Astrocyte of the spinal cord (primary cell): ENCODE data around the gene TTF2.
A peak's percentile ranks its signal among the peaks of the same experiment; 100 is the strongest.

Source experiments
- DNase-seq: peaks from one replicate; pipeline ENCODE4 v3.0.0; 2011; ENCODE audit warnings: low read depth, low spot score
- H3K4me3 ChIP-seq: 2 replicates; pipeline ENCODE4 v1.5.1; 2011; ENCODE audit warnings: low read depth, mild to moderate bottlenecking, low read length, moderate library complexity
- in situ Hi-C: cut with HindIII; loops from 2 replicates; pipeline ENCODE4 v1.10.0; 2017; ENCODE audit warnings: low sequenced_read_pairs
- TF ChIP-seq, protein P1 (sequence below): IDR thresholded peaks from 2 replicates; pipeline ENCODE4 v1.5.1; 2012; ENCODE audit warnings: low read depth, mild to moderate bottlenecking, low read length, inconsistent platforms

TTF2 gene

DNA sequence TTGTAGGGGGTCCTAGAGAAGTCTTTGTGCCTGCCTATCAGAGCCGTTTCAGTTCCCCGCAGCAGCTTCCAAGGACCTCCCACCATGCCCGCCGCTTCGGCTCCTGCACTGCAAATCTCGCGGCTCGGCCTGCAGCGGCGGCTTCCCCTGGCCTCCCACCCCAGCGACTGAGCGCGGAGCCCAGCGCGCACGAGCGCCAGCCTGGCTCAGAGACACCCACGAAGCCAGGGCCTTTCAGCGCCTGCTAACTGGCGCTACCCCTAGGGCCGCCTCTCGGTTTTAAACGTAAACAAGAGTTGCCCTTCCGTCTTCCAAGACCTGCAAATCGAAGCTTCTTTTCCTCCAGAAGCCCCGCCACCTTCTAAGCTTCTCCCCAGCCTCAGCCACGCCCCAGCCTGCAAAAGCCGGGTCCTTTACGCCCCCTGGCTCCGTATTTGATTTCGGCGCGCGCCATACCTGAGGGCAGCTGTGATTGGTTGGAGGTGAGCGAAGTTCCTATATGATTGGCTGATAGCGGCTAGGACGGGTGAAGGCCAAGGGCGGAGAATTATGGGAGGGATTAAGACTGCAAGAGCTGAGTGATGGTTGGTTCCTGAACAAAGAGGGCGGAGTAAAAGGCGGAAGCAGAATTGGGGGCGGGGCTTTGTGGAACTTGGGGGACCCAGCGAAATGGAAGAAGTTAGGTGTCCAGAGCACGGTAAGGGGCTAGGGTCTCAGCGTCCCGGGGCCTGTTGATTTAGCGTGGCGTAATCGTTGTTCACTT is at the start of gene TTF2:
TTF2 (plus strand) TSS at position 649 of the 763 bp plus-strand sequence; CDS start at position 670, 21 bp downstream.
- in situ Hi-C loops = no loop called here
- DNase-seq = peak; percentile 98
- TF ChIP-seq, protein P1, sequence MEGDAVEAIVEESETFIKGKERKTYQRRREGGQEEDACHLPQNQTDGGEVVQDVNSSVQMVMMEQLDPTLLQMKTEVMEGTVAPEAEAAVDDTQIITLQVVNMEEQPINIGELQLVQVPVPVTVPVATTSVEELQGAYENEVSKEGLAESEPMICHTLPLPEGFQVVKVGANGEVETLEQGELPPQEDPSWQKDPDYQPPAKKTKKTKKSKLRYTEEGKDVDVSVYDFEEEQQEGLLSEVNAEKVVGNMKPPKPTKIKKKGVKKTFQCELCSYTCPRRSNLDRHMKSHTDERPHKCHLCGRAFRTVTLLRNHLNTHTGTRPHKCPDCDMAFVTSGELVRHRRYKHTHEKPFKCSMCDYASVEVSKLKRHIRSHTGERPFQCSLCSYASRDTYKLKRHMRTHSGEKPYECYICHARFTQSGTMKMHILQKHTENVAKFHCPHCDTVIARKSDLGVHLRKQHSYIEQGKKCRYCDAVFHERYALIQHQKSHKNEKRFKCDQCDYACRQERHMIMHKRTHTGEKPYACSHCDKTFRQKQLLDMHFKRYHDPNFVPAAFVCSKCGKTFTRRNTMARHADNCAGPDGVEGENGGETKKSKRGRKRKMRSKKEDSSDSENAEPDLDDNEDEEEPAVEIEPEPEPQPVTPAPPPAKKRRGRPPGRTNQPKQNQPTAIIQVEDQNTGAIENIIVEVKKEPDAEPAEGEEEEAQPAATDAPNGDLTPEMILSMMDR = no peak
- H3K4me3 ChIP-seq = peak within 1 kb of the TSS; percentile 81

DNA sequence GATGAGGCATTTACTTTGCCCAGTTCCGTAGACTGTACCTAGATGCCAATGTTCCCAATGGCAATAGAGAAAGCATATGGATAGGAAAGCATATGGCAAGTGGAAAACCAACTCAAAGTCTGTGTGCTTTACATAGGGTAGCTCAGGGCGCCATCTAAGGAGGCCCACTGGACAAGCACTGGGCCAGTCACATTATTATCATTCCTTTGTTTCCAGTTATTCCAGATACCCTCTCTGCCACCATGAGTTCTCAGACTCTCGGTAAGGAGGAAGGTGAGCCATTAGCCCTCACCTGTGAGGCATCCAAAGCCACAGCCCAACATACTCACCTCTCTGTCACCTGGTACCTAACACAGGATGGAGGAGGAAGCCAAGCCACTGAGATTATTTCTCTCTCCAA is 48.8 kb upstream of the TTF2 start:
- in situ Hi-C loops = no loop called here
- H3K4me3 ChIP-seq = no peak overlapping the region
- no peak for DNase-seq
- TF ChIP-seq, protein P1 = no peak

DNA sequence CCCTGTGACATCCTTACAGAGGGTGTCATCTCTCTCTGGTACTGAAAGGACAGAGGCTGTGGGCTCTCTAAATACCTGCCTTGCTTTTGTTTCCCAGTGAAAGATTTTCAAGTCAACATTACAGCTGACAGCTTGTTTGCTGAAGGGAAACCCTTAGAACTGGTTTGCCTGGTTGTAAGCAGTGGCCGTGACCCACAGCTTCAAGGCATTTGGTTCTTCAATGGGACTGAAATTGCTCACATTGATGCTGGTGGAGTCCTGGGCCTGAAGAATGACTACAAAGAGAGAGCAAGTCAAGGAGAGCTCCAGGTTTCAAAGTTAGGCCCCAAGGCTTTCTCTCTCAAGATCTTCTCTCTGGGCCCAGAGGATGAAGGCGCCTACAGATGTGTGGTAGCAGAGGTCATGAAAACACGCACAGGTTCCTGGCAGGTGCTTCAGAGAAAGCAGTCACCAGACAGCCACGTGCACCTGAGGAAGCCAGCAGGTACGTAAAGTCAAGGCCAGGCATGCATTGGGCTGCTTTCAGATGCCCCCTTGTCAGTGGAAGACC is 46.7 kb upstream of the TTF2 start:
- H3K4me3 ChIP-seq = no peak overlapping the region
- DNase-seq = no peak
- in situ Hi-C loops = no loop called here
- TF ChIP-seq, protein P1 = no peak

DNA sequence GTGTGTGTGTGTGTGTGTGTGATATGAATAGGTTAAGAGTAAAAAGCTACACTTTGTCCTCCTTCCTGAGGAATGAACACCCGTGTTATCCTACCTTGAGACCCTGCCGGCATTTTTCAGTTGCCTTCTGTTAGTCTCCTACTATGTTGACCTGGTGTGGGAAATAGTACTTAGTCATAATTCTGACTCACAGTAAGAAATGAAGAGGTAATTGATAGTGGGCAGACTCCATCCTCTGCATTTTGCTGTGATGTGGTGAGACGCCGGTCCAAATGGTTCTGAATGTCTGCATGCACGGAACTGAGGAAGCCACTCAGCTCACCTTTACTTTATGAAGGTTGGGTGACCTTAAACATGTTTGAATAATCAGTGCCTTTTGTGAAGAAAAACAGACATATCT is 45.9 kb upstream of the TTF2 start:
- TF ChIP-seq, protein P1 = no peak
- DNase-seq = peak; percentile 18
- in situ Hi-C loops = no loop called here
- H3K4me3 ChIP-seq = no peak overlapping the region

DNA sequence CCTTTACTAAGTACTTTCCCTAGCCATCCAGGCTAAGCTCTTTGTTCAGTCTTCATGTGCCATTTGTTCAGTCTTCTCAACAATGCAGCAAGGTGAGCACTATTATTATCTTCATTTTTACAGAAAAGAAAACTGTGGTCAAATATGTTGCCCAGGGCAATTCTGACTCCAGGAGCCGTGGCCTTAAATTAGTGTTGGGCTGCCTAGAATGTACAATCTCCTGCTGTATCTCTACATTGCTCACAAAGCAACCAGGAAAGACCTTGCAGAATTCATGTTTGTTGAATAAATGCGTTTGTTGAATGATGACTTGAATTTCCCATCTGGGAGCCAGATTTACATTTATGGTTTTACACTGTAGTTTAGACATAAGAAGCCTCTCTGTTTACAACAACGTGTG is 44.4 kb upstream of the TTF2 start:
- no peak overlapping the region for H3K4me3 ChIP-seq
- in situ Hi-C loops = no loop called here
- TF ChIP-seq, protein P1 = no peak
- no peak for DNase-seq

DNA sequence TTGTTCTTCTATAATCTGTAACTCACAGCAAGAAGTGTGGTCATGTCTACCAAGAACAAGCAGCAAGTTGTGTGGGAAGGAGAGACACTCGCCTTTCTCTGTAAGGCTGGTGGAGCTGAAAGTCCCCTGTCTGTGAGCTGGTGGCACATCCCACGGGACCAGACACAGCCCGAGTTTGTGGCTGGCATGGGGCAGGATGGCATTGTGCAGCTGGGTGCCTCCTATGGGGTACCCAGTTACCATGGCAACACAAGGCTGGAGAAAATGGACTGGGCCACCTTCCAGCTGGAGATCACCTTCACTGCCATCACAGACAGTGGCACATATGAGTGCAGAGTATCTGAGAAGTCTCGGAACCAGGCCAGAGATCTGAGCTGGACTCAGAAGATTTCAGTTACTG is 43.1 kb upstream of the TTF2 start:
- H3K4me3 ChIP-seq = no peak overlapping the region
- DNase-seq = no peak
- TF ChIP-seq, protein P1 = no peak
- in situ Hi-C loops = no loop called here
